ENCODE data around the gene PAH.

PAH gene

DNA sequence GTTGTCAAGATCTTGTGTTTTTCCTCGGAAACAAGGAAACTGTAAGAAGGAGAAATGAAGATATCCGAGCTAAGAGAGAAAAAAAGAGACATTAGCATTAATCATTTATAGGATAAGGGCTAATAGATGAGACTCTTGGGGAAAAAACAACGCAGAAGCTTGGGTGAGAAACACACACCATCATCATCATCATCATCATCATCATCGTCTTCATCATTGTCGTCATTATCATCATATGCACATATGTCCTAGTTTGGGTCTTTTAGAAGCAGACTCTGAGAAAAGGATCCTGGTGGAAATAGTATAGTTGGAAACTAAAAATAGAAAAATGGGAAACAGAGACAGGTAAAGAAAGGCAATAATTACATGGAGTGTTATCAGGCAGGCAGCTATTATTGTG, 95.9 kb downstream of the PAH start:
- ATAC-seq: no peak
- no peak for TF ChIP-seq TOX (CRISPR knock-in tag; IDR thresholded peaks at IDR 0.05; ENCODE audit: borderline replicate concordance)
- TF ChIP-seq ZC3H10 (CRISPR knock-in tag; IDR thresholded peaks at IDR 0.05): no peak
- no peak for TF ChIP-seq CSDC2 (CRISPR knock-in tag; IDR thresholded peaks at IDR 0.05)
- no peak for TF ChIP-seq ZFP30 (CRISPR knock-in tag; IDR thresholded peaks at IDR 0.05)
- no peak for TF ChIP-seq SNAI2 (CRISPR knock-in tag; IDR thresholded peaks at IDR 0.05)
- TF ChIP-seq GLIS3 (CRISPR knock-in tag; IDR thresholded peaks at IDR 0.05): no peak
- TF ChIP-seq, protein P1, sequence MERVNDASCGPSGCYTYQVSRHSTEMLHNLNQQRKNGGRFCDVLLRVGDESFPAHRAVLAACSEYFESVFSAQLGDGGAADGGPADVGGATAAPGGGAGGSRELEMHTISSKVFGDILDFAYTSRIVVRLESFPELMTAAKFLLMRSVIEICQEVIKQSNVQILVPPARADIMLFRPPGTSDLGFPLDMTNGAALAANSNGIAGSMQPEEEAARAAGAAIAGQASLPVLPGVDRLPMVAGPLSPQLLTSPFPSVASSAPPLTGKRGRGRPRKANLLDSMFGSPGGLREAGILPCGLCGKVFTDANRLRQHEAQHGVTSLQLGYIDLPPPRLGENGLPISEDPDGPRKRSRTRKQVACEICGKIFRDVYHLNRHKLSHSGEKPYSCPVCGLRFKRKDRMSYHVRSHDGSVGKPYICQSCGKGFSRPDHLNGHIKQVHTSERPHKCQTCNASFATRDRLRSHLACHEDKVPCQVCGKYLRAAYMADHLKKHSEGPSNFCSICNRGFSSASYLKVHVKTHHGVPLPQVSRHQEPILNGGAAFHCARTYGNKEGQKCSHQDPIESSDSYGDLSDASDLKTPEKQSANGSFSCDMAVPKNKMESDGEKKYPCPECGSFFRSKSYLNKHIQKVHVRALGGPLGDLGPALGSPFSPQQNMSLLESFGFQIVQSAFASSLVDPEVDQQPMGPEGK (CRISPR knock-in tag; IDR thresholded peaks at IDR 0.05; ENCODE audit: borderline replicate concordance): no peak
- TF ChIP-seq, protein P2, sequence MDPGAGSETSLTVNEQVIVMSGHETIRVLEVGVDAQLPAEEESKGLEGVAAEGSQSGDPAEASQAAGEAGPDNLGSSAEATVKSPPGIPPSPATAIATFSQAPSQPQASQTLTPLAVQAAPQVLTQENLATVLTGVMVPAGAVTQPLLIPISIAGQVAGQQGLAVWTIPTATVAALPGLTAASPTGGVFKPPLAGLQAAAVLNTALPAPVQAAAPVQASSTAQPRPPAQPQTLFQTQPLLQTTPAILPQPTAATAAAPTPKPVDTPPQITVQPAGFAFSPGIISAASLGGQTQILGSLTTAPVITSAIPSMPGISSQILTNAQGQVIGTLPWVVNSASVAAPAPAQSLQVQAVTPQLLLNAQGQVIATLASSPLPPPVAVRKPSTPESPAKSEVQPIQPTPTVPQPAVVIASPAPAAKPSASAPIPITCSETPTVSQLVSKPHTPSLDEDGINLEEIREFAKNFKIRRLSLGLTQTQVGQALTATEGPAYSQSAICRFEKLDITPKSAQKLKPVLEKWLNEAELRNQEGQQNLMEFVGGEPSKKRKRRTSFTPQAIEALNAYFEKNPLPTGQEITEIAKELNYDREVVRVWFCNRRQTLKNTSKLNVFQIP (CRISPR knock-in tag; IDR thresholded peaks at IDR 0.05; ENCODE audit: borderline replicate concordance, low read depth): no peak
- TF ChIP-seq TCF4 (CRISPR knock-in tag; IDR thresholded peaks at IDR 0.05; ENCODE audit: borderline replicate concordance): no peak

DNA sequence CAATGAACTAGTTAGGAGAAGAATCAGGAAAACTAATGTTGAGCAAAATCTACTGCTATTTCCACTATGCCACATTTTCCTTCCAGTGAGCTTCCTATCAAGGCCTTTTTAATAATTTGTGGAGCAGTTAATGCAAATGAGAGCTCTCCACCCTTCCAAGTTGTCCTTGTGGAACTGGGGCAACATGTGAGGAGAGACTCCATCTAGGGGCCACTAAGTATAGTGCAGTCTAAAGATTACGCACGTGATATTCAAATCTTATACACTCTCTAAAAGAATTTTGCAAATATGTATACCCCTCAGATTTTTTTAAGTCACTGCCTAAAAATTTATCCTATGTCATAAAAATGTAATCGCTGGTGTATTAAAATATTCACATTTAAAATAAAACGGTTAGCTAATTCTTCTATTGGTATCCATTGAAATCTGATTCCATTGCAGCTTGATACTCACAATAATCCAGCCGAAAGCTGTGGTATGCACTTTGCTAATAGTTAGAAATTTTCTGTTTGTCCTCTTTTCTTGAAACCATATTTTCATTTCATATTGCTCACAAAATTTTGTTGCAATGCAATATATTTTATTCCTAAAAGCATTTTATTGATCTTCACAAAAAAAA, 100.1 kb downstream of the PAH start:
- peak; percentile 91 for ATAC-seq
- TF ChIP-seq, protein P3, sequence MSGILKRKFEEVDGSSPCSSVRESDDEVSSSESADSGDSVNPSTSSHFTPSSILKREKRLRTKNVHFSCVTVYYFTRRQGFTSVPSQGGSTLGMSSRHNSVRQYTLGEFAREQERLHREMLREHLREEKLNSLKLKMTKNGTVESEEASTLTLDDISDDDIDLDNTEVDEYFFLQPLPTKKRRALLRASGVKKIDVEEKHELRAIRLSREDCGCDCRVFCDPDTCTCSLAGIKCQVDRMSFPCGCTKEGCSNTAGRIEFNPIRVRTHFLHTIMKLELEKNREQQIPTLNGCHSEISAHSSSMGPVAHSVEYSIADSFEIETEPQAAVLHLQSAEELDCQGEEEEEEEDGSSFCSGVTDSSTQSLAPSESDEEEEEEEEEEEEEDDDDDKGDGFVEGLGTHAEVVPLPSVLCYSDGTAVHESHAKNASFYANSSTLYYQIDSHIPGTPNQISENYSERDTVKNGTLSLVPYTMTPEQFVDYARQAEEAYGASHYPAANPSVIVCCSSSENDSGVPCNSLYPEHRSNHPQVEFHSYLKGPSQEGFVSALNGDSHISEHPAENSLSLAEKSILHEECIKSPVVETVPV (CRISPR knock-in tag; IDR thresholded peaks at IDR 0.05): no peak
- TF ChIP-seq, protein P2 (CRISPR knock-in tag; IDR thresholded peaks at IDR 0.05; ENCODE audit: borderline replicate concordance, low read depth): no peak
- TF ChIP-seq ZNF70 (CRISPR knock-in tag; IDR thresholded peaks at IDR 0.05) (no peak), BACH2 (CRISPR knock-in tag; IDR thresholded peaks at IDR 0.05; ENCODE audit: borderline replicate concordance) (no peak), ZC3H10 (CRISPR knock-in tag; IDR thresholded peaks at IDR 0.05) (no peak), SNAI2 (CRISPR knock-in tag; IDR thresholded peaks at IDR 0.05) (no peak), ZNF8 (CRISPR knock-in tag; IDR thresholded peaks at IDR 0.05) (no peak), TOX (CRISPR knock-in tag; IDR thresholded peaks at IDR 0.05; ENCODE audit: borderline replicate concordance) (no peak), CSDC2 (CRISPR knock-in tag; IDR thresholded peaks at IDR 0.05) (no peak), ESRRG (CRISPR knock-in tag; IDR thresholded peaks at IDR 0.05) (no peak), ARNTL (CRISPR knock-in tag; IDR thresholded peaks at IDR 0.05; ENCODE audit: borderline replicate concordance, low read depth) (no peak), PPARA (CRISPR knock-in tag; IDR thresholded peaks at IDR 0.05; ENCODE audit: borderline replicate concordance) (no peak)
- TF ChIP-seq, protein P1 (CRISPR knock-in tag; IDR thresholded peaks at IDR 0.05; ENCODE audit: borderline replicate concordance): no peak
- TF ChIP-seq, protein P4, sequence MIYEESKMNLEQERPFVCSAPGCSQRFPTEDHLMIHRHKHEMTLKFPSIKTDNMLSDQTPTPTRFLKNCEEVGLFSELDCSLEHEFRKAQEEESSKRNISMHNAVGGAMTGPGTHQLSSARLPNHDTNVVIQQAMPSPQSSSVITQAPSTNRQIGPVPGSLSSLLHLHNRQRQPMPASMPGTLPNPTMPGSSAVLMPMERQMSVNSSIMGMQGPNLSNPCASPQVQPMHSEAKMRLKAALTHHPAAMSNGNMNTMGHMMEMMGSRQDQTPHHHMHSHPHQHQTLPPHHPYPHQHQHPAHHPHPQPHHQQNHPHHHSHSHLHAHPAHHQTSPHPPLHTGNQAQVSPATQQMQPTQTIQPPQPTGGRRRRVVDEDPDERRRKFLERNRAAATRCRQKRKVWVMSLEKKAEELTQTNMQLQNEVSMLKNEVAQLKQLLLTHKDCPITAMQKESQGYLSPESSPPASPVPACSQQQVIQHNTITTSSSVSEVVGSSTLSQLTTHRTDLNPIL (CRISPR knock-in tag; IDR thresholded peaks at IDR 0.05; ENCODE audit: low read depth): no peak
- TF ChIP-seq, protein P5, sequence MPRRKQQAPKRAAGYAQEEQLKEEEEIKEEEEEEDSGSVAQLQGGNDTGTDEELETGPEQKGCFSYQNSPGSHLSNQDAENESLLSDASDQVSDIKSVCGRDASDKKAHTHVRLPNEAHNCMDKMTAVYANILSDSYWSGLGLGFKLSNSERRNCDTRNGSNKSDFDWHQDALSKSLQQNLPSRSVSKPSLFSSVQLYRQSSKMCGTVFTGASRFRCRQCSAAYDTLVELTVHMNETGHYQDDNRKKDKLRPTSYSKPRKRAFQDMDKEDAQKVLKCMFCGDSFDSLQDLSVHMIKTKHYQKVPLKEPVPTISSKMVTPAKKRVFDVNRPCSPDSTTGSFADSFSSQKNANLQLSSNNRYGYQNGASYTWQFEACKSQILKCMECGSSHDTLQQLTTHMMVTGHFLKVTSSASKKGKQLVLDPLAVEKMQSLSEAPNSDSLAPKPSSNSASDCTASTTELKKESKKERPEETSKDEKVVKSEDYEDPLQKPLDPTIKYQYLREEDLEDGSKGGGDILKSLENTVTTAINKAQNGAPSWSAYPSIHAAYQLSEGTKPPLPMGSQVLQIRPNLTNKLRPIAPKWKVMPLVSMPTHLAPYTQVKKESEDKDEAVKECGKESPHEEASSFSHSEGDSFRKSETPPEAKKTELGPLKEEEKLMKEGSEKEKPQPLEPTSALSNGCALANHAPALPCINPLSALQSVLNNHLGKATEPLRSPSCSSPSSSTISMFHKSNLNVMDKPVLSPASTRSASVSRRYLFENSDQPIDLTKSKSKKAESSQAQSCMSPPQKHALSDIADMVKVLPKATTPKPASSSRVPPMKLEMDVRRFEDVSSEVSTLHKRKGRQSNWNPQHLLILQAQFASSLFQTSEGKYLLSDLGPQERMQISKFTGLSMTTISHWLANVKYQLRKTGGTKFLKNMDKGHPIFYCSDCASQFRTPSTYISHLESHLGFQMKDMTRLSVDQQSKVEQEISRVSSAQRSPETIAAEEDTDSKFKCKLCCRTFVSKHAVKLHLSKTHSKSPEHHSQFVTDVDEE (CRISPR knock-in tag; IDR thresholded peaks at IDR 0.05): no peak
